Retinal pigment epithelial cell (primary cell): ENCODE measurements around the gene DNAJB13.
"Not testable (repeated sequence)": the region's sequence is repeated elsewhere in the genome, so short reads cannot be mapped to it uniquely, and the experiment has no call there.

Experiments
- DNase-seq: peaks from one replicate; pipeline ENCODE4 v3.0.0-alpha.2; 2010; ENCODE audit warnings: low read depth
- H3K4me3 ChIP-seq: 2 replicates; pipeline ENCODE4 v1.5.1; 2011; ENCODE audit warnings: mild to moderate bottlenecking, low read length, control low read depth, moderate library complexity
- CTCF ChIP-seq: conservative IDR thresholded peaks from 2 replicates; pipeline ENCODE4 v1.5.1; 2011; ENCODE audit warnings: low read depth, low read length, control low read depth, inconsistent platforms

DNAJB13 gene

GRCh38 chr11:73921180-73921579 lies 29.6 kb upstream of the DNAJB13 start:
- DNase-seq = no peak
- H3K4me3 ChIP-seq = no peak overlapping the region
- TF ChIP-seq CTCF = no peak

DNA sequence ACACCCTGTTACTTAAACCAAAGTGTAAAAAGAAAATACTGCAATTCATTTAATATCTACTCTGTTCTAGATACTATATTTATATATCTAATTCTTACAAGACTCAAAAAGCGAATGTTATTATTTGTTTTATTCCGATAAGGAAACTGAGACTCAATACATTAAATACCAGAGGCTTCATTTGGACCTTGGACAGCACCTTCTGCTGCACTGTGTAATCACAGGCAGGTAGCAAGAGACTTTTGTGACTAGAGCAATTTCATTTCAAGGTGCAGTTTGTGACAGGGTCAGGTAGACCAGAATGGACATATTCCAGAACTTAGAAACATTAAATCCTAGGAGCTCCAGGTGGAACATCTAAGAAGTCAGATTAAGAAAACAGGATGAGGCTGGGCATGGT lies 21.4 kb upstream of the DNAJB13 start:
- H3K4me3 ChIP-seq = no peak overlapping the region
- TF ChIP-seq CTCF = no peak
- DNase-seq = no peak

DNA sequence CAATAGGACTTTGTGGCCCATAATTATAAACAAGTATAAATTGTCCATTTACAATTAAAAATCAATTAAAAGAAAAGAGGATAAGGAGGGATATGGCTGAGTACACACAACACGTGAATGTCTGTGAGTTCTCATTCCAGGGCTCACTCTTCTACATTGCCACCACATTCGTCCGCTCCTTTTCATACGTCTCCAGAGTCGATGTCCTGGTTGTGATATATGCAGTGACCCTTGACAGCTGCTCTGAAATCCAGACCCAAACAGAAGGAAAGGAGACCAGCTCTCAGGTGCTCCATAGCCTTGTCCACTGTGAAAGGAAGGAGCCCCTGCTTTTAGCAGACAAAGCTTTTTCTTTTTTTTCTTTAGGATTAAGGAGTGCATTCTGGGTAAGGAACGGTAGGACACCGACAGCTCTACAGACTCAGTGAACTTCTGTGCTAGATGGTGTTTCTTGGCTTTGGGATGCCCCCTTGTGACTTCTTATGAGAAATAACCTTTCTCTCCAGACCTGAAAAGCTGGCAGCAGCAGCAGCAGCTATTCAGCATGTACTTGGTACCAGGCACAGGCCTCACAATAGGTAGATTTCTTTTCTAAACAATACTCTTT lies 19.7 kb upstream of the DNAJB13 start:
- peak; percentile 51 for TF ChIP-seq CTCF
- peak; percentile 91 for DNase-seq
- H3K4me3 ChIP-seq = peak overlapping the region; percentile 15

DNA sequence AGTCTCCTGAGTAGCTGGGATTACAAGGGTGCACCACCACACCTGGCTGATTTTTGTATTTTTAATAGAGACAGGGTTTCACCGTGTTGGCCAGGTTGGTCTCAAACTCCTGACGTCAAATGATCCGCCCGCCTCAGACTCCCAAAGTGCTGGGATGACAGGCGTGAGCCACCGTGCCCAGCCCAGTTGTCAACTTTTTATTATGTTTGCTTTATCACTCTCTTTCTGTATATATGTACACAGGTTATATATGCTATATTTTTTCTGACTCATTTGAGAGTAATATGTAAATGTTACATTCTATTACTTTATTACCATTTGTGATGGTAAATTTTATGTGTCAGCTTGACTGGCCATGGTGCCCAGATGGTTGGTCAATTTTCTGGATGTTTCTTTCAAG lies 18.9 kb upstream of the DNAJB13 start:
- TF ChIP-seq CTCF = no peak
- no peak overlapping the region for H3K4me3 ChIP-seq
- no peak for DNase-seq

GRCh38 chr11:73932781-73933180 lies 18.0 kb upstream of the DNAJB13 start:
- no peak overlapping the region for H3K4me3 ChIP-seq
- no peak for DNase-seq
- no peak for TF ChIP-seq CTCF

DNA sequence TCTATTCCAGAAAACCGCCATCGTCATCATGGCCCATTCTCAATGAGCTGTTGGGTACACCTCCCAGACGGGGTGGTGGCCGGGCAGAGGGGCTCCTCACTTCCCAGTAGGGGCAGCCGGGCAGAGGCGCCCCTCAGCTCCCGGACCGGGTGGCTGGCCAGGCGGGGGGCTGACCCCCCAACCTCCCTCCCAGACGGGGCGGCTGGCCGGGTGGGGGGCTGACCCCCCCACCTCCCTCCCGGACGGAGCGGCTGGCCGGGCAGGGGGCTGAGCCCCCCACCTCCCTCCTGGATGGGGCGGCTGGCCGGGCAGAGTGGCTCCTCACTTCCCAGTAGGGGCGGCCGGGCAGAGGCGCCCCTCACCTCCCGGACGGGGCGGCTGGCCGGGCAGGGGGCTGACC lies 14.8 kb upstream of the DNAJB13 start:
- H3K4me3 ChIP-seq, DNase-seq: not testable (repeated sequence)

DNA sequence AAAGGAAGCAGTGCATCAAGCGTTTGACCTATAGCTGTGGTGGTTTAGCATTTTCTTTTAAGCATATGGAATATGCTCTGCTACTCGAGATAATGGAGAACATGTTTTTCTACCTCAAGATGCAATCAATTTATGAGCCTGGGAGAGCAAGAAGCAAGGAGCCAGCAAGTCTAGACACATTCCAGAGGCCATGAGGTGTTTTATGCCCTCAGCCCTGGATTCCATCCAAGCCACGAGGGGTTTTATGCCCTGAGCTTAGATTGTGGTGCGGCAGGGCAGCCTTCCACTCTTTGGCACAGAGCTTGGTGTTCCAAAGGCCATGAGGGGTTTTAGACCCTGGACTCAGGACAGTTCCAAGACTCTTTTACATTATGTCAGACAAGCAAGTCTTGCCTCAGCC lies 11.7 kb upstream of the DNAJB13 start:
- no peak for DNase-seq
- TF ChIP-seq CTCF = no peak
- H3K4me3 ChIP-seq = no peak overlapping the region
